Keratinocyte (primary cell): ENCODE results near the gene GBP1. TPM values are rescaled to one million over a fixed set of nuclear protein-coding genes. Genes with fewer than 3 reads are reported as not detected.

ENCODE experiments used
- DNase-seq: peaks from one replicate; pipeline ENCODE4 v3.0.0-alpha.2; 2011; ENCODE audit warnings: low read depth, missing footprints, low spot score
- FAIRE-seq: peaks from 2 replicates; lab custom pipeline; 2011; peaks lifted over from hg19 to GRCh38; lab: Jason Lieb, UNC
- H2AFZ ChIP-seq: 2 replicates; pipeline ENCODE4 v1.6.0; 2012; ENCODE audit warnings: low read length, control low read depth, inconsistent platforms; ENCODE audit not compliant: control insufficient read depth
- H3K27ac ChIP-seq: 2 replicates; pipeline ENCODE4 v1.5.1; 2011; ENCODE audit warnings: low read length; ENCODE audit not compliant: control insufficient read depth, insufficient read depth
- H3K27me3 ChIP-seq: 3 replicates; pipeline ENCODE4 v1.6.0; 2011; ENCODE audit warnings: low read length; ENCODE audit not compliant: control insufficient read depth, insufficient read depth; ENCODE audit errors: extremely low read depth
- H3K36me3 ChIP-seq, 2 experiments: 2 replicates in 1 of 2; 3 replicates in 1 of 2; pipeline ENCODE4 v1.5.1; 2011; ENCODE audit warnings: low read length in 2 of 2, mild to moderate bottlenecking in 1 of 2; ENCODE audit not compliant: control insufficient read depth in 2 of 2, insufficient read depth in 2 of 2; ENCODE audit errors: extremely low read depth in 1 of 2
- H3K4me1 ChIP-seq: 3 replicates; pipeline ENCODE4 v1.5.1; 2011; ENCODE audit warnings: low read length; ENCODE audit not compliant: control insufficient read depth, insufficient read depth; ENCODE audit errors: extremely low read depth
- H3K4me2 ChIP-seq: 3 replicates; pipeline ENCODE4 v1.6.0; 2011; ENCODE audit warnings: low read depth, low read length; ENCODE audit not compliant: control insufficient read depth, insufficient read depth; ENCODE audit errors: extremely low read depth
- H3K4me3 ChIP-seq, 3 experiments: fragments of 200-600 bp in 1 of 3; sonication (generic) in 1 of 3; 2 replicates in 2 of 3; 3 replicates in 1 of 3; pipeline ENCODE4 v1.5.1; 2011 to 2016; ENCODE audit warnings: low read length in 3 of 3, mild to moderate bottlenecking in 3 of 3, control low read depth in 2 of 3, inconsistent platforms in 1 of 3, low read depth in 1 of 3, mixed read lengths in 1 of 3, mixed run types in 1 of 3, moderate library complexity in 1 of 3; ENCODE audit not compliant: control insufficient read depth in 2 of 3, insufficient read depth in 2 of 3; ENCODE audit errors: extremely low read depth in 1 of 3
- H3K79me2 ChIP-seq: 2 replicates; pipeline ENCODE4 v1.6.0; 2012; ENCODE audit warnings: low read length; ENCODE audit not compliant: control insufficient read depth, insufficient read depth
- H3K9ac ChIP-seq: 3 replicates; pipeline ENCODE4 v1.6.0; 2011; ENCODE audit warnings: low read length; ENCODE audit not compliant: control insufficient read depth, insufficient read depth; ENCODE audit errors: extremely low read depth
- H3K9me1 ChIP-seq: 3 replicates; pipeline ENCODE4 v1.6.0; 2011; ENCODE audit warnings: low read length; ENCODE audit not compliant: control insufficient read depth, insufficient read depth; ENCODE audit errors: extremely low read depth
- H3K9me3 ChIP-seq: 2 replicates; pipeline ENCODE4 v1.5.1; 2012; ENCODE audit warnings: low read depth, low read length; ENCODE audit not compliant: control insufficient read depth
- H4K20me1 ChIP-seq: 3 replicates; pipeline ENCODE4 v1.6.0; 2011; ENCODE audit warnings: low read length; ENCODE audit not compliant: control insufficient read depth, insufficient read depth; ENCODE audit errors: extremely low read depth
- CTCF ChIP-seq, 3 experiments: IDR thresholded peaks in 1 of 3; conservative IDR thresholded peaks in 1 of 3; optimal IDR thresholded peaks in 1 of 3; 2 replicates in 2 of 3; 3 replicates in 1 of 3; pipeline versions ENCODE3 to v1.5.1; 2011; ENCODE audit warnings: low read length in 3 of 3, mild to moderate bottlenecking in 3 of 3, moderate library complexity in 2 of 3, control low read depth in 1 of 3, inconsistent platforms in 1 of 3; ENCODE audit not compliant: insufficient read depth in 2 of 3; ENCODE audit errors: extremely low read depth in 1 of 3
- EZH2 ChIP-seq: IDR thresholded peaks from one replicate; pipeline ENCODE4 v1.6.1; 2012; ENCODE audit warnings: inconsistent platforms, mild to moderate bottlenecking, low read length, moderate library complexity
- dilution Hi-C: fragments of 300-500 bp; cut with MboI; formaldehyde crosslinking; loops from one replicate; pipeline ENCODE4 v1.7.0; 2020; ENCODE audit warnings: low sequenced_read_pairs; ENCODE audit not compliant: extremely low pct_ligation_motif_present
- polyA plus RNA-seq, 5 experiments: library from polyadenylated mRNA; depleted of rRNA in 3 of 5; stranded (reverse) in 3 of 5; stranded (forward) in 1 of 5; unstranded in 1 of 5; fragments of >200 nt; gene quantifications; 1 replicate in 1 of 5; 2 replicates in 3 of 5; 3 replicates in 1 of 5; pipeline versions ENCODE4 v1.2.1 to v1.2.3, GENCODE V29; 2011 to 2012; ENCODE audit warnings: missing spikeins in 2 of 5, low read depth in 1 of 5, low replicate concordance in 1 of 5

The GBP1 gene
- polyA plus RNA-seq, 1 donor (not counting 4 experiments of a cell fraction or from before 2014, with no cell fraction given), result 22.7 TPM

GRCh38 chr1:89104147-89104546 lies 39.1 kb upstream of the GBP1 start:
- H4K20me1 ChIP-seq, result no peaks in the 10 kb centered on the region
- no peak overlapping the region for H3K4me3 ChIP-seq
- no peak overlapping the region for H3K9ac ChIP-seq
- no peak overlapping the region for H3K27ac ChIP-seq
- H3K4me2 ChIP-seq, result no peak overlapping the region
- FAIRE-seq (peak; percentile 59), DNase-seq (no peak)
- H2AFZ ChIP-seq, result no peak overlapping the region
- TF ChIP-seq EZH2 (no peak), CTCF (optimal IDR thresholded peaks at IDR 0.05 in 1 of 3, IDR thresholded peaks at IDR 0.05 in 1 of 3, conservative IDR thresholded peaks at IDR 0.05 in 1 of 3; ENCODE audit: extremely low read depth in 1 of 3, insufficient read depth in 2 of 3, low read length in 3 of 3) (no peak)
- no peaks in the 10 kb centered on the region for H3K9me3 ChIP-seq
- no peaks in the 10 kb centered on the region for H3K9me1 ChIP-seq
- no peaks in the 10 kb centered on the region for H3K36me3 ChIP-seq
- dilution Hi-C loops, result no loop called here
- H3K79me2 ChIP-seq, result no peaks in the 10 kb centered on the region
- no peaks in the 10 kb centered on the region for H3K27me3 ChIP-seq
- H3K4me1 ChIP-seq, result no peaks in the 10 kb centered on the region

GRCh38 chr1:89102021-89102420 lies 37.0 kb upstream of the GBP1 start:
- dilution Hi-C loops, result no loop called here
- Histone ChIP-seq H3K9me1 (no peaks in the 10 kb centered on the region), H3K4me3 (no peak overlapping the region), H3K27ac (no peak overlapping the region), H3K9ac (no peak overlapping the region), H3K27me3 (no peaks in the 10 kb centered on the region), H3K4me2 (no peak overlapping the region), H3K9me3 (no peaks in the 10 kb centered on the region), H3K4me1 (no peaks in the 10 kb centered on the region), H2AFZ (no peak overlapping the region), H3K79me2 (no peaks in the 10 kb centered on the region), H4K20me1 (no peaks in the 10 kb centered on the region), H3K36me3 (no peaks in the 10 kb centered on the region)
- FAIRE-seq (no peak), DNase-seq (no peak)
- TF ChIP-seq CTCF (optimal IDR thresholded peaks at IDR 0.05 in 1 of 3, IDR thresholded peaks at IDR 0.05 in 1 of 3, conservative IDR thresholded peaks at IDR 0.05 in 1 of 3; ENCODE audit: extremely low read depth in 1 of 3, insufficient read depth in 2 of 3, low read length in 3 of 3), result no peak
- no peak for TF ChIP-seq EZH2
